Neural progenitor cell (in vitro differentiated cells): Measurements from ENCODE around the gene RAB1A.

Source experiments
- CTCF ChIP-seq: fragments of 200-600 bp; sonication (generic); IDR thresholded peaks from 2 replicates; pipeline ENCODE4 v1.5.1; 2017; ENCODE audit warnings: antibody characterized with exemption, mild to moderate bottlenecking
- EZH2 ChIP-seq: fragments of 200-600 bp; sonication (generic); IDR thresholded peaks from 2 replicates; pipeline ENCODE4 v1.6.1; 2017; ENCODE audit warnings: antibody characterized with exemption, mild to moderate bottlenecking, moderate library complexity

DNA sequence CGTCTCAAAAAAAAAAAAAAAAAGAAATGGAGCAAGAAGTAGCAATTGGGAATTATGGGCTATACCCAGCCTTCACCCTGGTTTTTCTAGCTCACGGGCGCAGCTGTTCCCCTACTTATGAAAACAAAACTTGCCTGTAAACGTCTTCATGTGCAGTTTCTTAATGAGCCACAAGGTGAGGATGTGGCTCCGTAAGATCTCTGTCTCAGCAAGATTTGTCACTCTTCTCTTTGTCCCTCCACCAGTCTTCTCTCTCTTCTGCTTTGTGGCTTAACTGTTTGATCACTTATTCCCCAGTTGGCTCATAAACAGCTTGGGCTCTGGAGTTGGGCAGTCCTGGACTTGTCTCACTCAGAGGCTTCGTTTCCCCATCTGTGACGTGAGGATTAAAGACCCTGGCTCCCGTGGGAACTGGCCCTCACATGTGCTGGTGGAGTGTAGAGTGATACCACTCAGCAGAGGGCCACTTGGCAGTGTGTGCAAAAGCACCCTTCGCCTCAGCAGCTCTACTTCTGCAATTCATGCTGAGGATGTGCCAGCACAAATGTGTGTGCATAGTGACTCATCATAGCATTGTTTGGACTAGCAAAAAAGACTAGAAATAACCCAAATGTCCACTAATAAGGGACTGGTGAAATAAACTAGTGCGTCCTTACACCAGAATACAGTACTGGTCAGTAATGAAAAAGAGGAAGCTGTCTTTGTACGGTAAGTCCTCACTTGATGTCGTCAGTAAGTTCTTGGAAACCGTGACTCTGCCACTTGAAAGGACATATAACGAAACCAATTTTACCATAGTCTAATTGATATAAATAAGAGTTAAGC, 65.0 kb downstream of the RAB1A start:
- TF ChIP-seq CTCF = peak; percentile 51
- TF ChIP-seq EZH2 = no peak
